Hematopoietic multipotent progenitor cell treated with erythropoietin and hydrocortisone succinate and interleukin-3 and kit ligand, for 8 days (in vitro differentiated cells): ENCODE measurements around the gene CST9.

Experiments
- DNase-seq: peaks from one replicate; pipeline ENCODE4 v3.0.0-alpha.2; 2015

Gene CST9, protein sequence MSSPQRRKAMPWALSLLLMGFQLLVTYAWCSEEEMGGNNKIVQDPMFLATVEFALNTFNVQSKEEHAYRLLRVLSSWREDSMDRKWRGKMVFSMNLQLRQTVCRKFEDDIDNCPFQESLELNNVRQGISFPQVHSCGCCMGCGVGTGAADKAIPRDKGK

GRCh38 chr20:23605867-23606651 is at the start of gene CST9:
CST9 (minus strand) TSS chr20:23605917; CDS start chr20:23605864, 53 bp downstream.
- no peak for DNase-seq

DNA sequence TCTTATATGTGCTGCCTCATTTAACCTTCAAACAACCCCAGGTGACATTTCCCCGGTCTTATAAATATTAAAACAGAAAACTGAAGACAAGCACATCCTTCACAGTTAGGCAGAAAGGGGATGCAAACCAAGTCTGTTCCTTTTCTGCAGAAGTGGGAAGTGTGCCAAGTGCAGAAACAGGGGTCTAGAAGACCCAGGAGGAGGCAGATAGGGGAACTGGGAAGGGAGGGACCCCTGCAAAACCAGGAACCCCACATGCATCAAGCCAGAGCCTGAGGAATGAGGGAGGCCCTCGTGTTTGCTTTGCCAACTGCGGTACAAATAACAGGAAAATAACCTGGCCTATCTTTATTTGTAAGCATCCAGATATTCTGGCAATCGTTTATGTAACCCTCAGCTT is 49.0 kb upstream of the CST9 start:
- DNase-seq, result no peak

- no peak for DNase-seq
These were observed 48.3 kb upstream of the CST9 start for GRCh38 chr20:23654000-23654399.

DNA sequence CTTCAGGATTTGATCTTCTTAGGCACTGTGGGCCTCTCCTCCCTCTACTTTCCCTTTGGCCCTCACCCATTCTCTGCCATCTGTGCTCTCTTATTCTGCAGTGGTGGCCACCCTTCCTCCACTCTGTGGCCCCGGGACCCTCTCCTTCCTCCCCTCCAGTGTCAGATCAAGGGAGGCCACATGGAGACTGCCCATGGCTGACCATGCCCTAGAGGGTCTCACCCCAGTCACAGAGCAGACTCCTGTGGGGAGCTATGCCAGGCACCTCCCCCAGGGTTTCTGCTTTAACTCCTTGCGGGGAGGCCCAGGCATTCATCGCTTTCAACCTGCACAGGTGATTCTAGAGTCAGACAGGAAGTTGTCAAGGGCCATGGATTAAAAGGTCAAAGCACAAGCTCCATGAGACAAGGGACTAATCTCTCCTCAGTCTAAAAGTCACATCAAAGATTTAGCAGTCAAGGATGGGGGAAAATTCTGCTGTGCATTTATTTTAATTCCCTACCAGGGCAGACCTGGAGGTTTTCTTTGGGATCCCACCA is 47.8 kb upstream of the CST9 start:
- DNase-seq, result no peak

DNA sequence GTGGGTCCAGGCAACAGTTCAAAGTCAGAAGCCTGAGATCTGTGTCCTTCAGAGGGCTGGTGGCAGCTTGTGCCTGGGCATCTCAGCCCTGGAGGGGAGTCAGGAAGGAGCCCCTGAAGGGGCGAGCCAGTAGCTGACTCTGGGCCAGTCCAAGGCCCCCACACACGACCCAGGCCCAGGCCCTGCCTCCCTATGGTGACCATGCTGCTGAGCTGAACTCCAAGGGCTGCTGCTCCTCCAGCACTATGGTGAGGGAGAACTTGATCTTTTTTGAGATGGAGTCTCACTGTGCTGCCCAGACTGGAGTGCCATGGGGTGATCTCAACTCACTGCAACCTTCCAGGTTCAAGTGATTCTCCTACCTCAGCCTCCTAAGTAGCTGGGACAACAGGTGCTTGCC is 47.2 kb upstream of the CST9 start:
- DNase-seq, result no peak

DNA sequence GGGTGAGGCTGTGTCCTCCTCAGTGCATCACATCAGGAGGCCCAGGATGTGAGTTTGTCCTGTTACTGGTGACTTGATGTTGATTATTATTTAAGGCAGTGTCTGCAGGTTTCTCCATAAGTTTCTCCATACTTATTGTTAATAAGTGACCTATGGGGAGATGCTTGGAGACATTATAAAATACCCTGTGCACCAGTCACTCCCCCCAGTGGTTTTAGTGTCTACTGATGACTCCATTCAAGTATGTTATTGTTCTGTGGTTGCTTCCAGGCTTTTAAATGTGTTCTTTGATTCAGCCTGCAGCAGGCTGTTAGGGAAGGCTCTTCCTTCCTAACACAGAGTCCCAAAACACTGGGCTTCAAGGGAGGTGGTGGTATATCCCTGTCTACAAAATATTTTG is 46.7 kb upstream of the CST9 start:
- DNase-seq, result no peak

- DNase-seq, result no peak
These were observed 45.4 kb upstream of the CST9 start for GRCh38 chr20:23651117-23651516.

GRCh38 chr20:23649830-23650417 is 44.2 kb upstream of the CST9 start:
- no peak for DNase-seq

DNA sequence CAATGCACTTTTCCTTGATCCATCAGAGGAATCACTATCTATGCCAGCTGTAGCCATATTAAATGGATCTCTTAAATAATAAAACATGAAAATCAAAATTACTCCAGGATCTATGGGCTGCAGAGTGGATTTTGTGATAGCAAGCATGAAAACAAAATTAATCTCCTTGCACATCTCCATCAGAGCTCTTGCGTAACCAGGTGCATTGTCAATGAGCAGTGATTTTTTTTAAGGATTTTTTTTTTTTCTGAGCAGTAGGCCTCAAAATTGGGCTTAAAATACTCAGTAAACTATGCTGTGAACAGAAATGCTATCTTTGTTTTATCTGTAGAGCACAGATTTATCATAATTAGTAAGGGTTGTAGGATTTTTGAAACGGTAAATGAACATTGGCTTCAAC is 43.5 kb upstream of the CST9 start:
- no peak for DNase-seq

DNA sequence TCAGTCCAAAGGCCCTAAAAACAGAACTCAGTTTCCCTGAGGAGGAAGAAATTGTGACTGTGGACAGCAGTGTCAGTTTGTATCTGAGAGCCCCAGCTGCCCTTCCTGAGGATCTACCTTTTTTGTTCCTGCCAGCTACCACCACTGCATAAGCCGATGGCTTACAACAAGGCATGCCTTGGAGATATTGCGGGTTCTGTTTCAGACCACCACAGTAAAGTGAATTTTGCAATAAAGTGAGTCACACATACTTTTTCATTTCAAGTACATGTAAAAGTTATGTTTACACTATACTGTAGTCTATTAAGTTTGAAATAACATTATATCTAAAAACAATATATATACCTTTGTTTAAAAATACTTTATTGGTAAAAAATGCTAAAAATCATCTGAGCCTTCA is 41.6 kb upstream of the CST9 start:
- DNase-seq, result no peak

- no peak for DNase-seq
These were observed 40.6 kb upstream of the CST9 start for GRCh38 chr20:23646106-23646873.

DNA sequence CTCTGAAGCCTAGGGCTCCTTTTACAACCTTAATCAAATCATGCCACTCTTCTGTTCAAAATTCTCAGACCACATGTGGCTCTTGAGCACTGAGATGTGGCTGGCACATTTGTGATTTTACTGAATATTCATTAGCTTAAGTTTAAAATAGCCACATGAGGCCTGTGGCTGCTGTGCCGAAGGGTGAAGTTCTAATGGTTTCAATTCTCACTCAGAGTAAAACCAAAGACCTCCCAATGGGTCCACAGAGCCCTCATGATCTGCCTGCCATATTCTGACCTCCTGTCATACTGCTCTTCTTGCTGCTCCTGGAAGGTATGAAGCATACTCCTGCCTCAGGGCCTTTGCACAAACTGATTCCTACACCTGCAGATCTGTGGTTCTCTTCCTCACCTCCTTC is 39.9 kb upstream of the CST9 start:
- no peak for DNase-seq

DNA sequence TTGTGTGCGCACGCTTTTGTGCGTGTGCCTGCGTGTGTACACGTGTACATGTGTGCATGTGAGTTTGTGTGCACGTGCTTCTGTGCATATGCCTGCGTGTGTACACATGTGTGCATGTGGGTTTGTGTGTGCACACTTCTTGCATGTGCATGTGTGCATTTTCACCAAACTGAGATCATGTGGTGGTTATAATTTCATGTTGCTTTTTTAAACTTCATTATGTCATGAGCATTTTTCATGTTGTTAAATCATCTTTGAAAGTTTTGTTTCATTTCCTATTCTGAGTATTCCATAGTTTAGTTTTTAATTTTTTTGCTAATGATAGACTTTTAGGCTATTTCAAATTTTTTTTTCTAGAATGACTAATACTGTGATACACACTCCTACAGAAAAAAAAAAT is 38.4 kb upstream of the CST9 start:
- DNase-seq, result no peak

GRCh38 chr20:23643659-23644058 is 37.9 kb upstream of the CST9 start:
- DNase-seq, result no peak

DNA sequence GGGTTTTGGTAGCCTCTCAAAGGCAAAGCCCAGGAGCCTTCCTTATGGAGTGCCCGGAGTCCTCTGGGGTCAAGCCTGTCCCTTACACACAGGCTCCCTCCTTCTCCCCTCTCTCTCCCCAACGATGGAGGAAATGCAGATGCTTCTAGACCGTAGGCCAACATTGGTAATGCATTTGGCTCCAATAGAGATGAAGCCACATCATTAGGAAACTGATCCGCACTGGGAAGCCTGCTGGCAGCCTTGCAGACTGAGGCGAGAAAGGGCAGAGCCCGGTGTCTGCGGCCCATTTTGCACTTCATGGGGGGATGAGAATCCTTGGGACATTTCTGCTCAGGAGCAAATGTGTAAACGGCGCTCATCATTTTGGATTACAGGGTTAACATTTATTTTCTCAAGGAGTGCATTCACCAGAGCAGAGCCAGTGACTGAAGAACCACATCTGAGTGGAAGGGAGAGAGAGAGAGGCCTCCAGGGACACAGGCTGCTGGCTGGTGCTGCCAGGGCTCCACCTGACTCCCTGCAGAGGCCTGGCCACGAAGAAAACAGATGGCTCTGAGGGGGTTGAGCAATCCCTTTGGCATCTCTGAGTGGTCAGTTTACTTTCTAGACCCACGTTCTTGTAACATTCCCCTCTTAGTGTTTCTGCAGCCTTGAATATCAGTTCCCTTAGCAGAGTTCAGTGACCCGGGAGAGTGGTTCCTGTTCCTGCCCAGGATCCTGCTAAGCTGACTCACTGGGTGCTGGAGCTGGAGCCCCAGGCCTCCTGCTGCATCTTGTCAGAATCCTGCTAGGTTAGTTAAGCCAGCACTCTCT is 36.4 kb upstream of the CST9 start:
- DNase-seq, result no peak

DNA sequence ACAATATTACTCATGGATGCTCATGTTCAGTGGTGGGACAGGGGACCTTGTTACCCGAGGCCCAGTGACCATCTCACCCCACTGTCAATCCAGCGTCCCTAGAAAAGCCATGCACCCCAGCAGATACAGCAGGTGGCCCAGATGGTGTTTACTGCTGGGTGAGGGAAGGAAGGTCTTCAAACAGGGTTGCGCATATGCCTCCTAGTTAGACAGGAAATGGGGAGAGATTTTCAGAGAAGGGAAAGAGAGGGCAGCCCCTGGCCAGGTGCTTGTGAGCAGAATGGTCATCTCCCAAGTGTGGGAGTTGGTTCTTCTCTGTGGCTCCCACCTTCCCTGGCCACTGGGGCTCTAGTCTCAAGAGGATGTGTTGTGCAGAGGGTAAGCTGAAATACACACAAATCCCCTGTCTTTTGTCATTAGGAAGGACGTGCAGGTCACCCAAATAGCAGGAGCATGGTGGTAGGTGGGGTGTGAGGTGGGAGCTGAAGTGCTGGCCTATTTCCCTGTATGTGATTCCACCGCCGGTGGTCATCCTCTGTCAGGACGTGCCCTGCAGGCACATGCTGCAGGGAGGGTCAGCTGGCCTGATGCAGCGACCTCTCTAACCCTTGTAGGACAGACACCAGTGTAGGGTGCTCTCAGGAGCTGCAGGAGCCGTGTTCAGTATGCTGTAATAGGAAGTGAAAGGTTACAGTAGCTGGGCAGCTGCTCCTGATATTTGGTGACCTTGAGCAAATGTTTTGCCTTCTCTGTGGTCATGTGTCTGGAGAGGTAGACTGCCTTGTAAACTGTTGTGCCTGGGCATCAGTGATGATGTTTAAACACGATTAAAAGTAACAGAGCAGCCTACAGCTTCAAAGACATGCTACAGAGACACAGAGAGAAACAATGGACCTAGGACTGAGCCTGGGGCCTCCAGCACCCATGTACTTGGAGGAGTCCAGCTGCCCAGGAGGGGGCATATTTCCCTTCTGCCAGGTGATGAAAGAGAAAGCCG is 35.3 kb upstream of the CST9 start:
- DNase-seq, result no peak

GRCh38 chr20:23640018-23640601 is 34.4 kb upstream of the CST9 start:
- no peak for DNase-seq

DNA sequence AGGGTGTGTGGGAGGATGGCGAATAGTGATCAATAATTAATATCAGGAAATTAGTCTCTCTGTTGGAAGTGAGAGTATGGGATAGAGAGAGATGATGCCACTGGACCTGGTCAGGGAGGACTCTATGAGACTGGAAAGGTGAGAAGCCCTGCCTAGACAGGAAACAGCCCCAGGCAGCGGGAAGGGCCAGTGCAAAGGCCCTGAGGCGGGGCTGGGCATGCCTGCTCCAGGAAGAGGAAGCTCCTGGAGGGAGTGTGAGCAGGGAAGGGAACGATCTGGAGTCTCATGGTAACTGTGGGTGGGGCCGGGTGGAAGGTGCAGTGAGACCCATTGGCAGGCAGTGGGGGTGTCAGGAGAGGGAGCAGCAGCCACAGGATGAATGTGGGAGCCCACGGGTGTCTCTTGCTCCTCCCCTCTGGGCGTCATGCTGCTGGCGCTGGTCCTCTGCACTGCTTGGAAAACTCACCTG is 33.8 kb upstream of the CST9 start:
- no peak for DNase-seq

- DNase-seq, result no peak
These were observed 32.6 kb upstream of the CST9 start for GRCh38 chr20:23638309-23638708.
